ENCODE measurements around the gene SEC22C.

The SEC22C gene

DNA sequence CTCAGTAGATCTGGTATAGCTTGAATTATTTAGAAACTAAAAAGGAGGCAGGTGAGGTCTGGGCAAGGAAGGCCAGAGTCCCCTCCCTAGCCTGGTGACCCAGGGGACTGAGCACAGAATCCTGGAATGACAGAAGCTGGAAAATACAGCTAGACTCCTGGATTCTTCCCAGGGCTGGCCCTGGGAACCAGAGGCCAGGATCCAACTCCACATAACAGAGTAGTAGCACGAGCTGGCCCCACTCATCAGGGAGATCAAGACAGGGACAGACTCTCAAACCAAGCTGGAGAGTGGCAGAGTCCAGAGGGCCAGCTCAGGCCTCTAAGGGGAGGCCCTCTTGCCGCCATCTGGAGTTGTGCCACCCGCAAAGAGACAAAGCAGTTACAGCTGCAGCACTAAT lies 68.6 kb downstream of the SEC22C start:
- no peak for DNase-seq (ENCODE audit: low spot score)

DNA sequence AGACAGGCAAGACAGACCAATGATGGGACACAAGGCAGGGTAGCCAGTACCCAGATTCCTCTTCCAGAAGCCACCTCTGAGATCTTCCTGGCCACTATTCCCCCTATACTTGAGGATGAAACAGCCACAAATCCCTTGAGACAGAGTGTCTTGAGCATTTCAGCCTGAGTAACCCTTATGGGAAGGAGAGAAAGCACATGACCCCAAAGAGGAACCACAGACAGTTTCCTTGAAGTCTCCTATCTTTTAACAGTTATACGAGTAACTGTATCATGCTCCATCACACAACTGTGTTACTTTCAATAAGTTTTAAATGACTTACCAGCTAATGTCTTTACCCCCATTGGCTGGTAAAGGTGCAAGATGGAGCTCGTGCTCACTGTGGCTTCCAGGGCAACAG lies 70.0 kb downstream of the SEC22C start:
- no peak for DNase-seq (ENCODE audit: low spot score)

DNA sequence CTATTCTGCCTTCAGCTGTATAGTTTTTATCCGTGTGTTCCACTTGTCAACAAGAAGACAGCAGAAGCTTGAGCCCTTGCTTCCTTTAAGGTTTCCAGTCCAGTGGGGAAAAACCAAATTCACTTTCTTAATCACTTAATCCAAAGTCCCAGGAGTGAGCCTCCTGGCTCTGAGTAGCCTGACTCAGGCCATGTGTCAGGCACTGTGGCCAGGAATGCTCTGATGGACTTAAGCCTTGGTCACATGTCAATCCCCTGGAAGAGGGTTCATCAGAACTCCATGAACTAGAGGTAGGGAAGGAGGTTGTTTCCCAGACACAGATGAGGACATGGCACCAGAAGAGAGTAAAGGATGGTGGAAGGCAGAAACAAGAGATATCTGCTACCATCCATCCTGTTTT lies 70.6 kb downstream of the SEC22C start:
- DNase-seq (ENCODE audit: low spot score), result no peak

DNA sequence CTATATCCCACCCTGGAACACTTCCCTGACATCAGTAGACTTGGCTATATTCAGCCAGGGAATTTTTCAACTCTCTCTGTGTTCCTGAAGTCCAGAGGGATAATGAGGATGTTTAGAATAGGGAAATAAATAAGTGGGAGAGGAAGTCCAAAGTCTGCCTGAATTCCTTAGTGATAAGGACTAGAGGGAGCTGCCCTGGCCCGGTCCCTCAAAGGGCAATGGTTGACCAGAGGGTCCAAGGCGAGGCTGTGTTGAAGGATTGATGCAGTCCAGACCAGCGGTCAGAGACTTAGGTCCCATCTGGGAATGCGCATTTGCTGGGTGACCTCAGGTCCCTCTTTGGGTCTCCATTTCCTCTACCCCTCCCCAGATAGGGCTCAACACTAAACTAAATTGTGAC lies 71.4 kb downstream of the SEC22C start:
- DNase-seq (ENCODE audit: low spot score), result peak; percentile 37

DNA sequence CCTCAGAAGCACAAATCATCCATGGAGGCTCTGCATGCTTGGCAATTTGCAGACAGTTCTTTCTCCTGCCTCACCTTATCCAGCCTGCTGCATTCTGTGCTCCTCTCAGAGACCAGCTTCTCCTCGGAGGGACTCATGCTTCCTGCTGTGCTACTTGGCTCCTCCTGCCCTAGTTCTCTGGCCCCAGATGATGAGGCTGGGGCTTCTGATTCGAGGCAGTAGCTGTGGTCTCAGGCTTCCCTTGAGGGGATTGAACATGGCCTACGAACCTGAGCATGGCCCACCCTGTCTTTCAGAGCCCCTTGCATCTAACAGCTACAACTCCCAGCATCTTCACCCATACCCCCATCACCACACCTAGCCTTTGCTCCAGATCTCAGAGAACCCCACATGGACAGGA lies 72.7 kb downstream of the SEC22C start:
- no peak for DNase-seq (ENCODE audit: low spot score)

DNA sequence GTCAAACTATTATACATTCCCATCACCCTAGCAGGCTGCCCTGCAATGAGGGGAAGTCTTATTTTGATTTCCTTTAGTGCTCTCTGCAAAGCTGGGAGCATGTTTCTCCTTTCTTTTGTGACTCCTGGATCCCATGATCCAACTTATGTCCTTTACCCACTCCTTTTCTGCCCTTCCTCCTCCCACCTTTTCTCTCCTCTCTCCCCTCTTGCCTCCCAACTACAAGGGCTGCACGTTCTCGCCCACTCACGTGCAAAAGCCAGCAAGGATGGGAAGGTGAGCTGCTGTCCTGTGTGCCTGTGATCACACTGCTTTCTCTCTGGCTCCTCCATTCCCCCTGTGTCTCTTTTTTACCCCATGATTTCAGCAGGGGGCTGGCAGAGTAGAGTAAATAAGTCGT lies 73.2 kb downstream of the SEC22C start:
- DNase-seq (ENCODE audit: low spot score), result no peak

DNA sequence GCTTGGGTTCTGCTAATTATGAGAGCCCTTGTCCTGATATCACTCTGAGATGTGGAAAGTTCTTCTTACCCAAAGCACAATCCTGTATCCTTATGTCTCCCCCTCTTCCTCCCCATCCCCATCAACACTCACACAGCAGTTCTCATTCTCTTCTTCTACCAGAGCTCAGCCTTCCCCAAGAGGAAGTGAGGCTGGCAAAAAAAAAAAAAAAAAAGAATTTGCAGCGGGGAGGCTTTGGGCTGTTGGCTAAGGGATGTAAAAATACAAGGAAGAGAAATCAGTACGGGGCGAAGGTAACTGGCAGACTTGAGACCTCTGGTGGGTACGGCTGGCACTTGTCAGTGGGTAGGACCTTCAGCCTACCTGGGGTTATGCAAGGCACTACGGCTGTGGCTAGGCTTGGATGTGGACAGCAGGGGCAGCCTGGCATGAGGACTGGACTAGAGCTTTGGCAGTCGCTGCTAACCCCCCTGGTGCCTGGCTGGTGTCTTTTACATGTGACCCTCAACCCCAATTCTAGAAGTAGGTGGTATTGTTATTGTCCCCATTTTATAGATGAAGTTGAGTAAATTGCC lies 73.9 kb downstream of the SEC22C start:
- no peak for DNase-seq (ENCODE audit: low spot score)

DNA sequence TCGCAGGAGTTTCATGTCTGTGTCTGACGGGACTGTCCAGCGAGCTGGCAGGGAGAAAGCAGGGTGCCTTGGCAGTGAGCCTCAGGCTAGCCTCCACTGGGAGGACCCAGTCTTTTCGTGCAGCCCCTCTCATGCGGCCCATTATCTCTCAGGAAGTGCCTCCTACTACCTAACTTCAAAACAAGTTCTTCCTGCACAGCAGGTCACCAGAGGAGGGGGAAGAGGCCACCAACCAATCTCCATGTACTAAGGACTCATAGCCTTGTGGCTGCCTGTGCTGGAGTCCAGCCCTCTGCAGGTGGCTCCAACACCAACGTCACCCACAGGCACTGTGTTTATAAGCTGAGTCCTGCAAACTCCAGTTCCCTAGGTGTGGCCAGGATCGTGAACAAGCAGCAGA lies 74.5 kb downstream of the SEC22C start:
- no peak for DNase-seq (ENCODE audit: low spot score)

DNA sequence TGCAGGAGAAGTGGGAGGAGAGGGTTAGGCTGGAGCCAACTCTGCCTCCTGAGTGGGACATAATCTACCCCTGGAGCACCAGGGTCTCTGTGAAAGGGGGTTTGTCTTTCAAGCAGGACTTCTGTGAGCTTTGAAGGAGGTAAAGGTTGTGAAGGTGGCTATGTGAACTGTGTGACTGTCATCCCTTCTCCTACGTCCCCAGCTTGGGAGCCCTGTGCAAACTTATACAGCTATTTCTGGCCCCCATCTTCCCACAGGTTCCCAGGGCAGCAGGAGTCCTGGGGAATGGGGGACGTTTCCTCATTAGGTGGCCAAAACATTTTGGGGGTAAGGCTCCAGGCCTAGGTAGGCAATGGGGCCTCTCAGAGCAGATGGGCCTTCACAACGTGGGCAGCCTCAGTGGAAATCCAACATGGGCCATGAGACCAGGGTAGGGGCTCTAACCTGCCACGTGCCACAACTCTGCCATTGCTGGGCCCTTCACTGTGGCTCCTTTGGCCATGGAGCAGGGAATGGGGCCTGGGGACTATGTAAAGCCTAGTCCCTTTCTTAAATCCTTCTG lies 75.8 kb downstream of the SEC22C start:
- no peak for DNase-seq (ENCODE audit: low spot score)

DNA sequence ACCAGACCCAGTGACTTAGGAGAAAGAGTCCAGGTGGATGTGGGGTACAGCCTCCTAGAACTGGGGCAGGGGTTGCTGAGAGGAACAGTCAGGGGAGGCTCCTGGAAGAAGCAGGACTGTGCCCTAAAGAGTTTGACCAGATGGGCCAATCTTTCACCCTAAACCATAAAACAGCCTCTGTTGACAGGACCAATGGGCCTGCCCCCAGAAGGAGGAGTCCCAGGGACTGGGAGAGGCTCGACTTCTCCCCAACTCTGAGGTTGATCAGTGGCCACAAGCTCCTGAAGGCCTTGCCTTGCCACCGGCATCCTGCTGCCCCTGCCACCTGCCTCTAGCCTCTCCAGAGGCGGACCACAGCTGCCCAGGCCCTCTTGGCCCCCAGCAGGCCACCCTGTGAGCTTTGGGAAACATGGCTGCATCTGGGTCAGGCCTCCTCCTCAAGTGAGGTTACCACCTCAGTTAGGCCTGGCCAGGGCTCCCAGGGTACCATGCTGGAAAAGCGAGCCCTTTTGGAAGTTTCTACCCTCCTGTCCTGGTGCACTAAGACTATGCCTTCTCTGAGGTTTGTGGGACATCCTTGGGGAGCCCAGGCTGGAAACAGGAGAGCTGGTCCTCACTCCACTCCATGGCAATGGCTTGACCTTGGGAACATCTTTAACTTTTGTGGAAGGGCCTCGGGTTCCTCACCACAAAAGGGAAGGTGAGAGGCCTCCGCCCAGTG lies 76.5 kb downstream of the SEC22C start:
- no peak for DNase-seq (ENCODE audit: low spot score)

DNA sequence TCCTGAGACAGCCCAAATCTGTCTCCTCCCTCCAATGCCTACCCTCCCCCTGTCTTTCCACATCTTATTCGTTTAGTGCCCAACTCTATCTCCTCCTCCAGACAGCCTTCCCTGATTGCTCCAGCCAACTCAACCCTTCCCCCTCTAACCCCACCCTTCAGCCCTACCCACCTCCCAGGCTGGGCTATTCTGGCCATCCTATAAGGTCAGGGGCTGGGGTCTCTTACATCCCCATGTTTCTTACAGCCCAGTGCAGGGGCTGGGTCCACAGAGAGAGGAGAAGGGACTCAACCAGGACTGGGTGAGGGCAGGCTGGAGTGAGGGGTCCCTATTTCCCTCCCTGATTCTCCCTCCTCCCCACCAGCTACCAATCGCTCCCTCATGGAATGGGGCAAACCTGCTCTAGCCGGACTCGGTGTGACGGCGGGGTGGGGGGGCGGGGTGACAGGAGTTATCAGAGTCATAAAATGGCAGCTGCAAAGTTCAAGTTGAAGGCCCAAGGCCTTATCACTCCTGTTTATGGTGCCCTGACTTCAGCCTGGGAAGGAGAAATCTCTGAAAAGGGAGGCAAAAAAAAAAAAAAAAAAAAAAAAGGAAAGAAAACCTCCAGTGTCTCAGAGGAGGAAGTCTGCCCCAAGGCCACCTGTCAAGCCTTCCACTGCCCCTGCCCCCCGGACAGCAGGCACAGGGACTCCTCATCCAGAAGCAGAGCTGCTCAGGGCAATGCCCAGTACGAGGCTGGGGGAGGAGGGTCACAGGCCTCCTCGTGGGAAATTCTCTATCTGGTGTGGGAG lies 77.2 kb downstream of the SEC22C start:
- DNase-seq (ENCODE audit: low spot score), result no peak

DNA sequence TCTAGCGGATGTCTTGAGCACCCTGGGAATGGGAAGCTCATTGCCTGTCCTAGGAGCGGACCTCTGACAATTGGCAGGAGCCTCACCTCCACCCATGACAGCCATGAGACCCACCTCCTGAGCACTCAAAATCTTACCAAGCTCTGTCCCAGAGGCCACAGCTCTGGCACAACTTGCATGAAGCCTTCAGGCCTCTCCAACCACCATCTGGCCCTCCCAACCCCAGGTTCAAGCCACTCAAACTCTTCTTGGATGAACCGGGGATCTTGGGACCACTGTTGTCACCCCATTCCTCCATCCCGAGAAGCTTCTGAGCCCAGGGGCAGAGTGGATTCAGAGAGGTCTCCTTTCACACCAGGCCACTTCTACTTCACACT lies 77.8 kb downstream of the SEC22C start:
- DNase-seq (ENCODE audit: low spot score), result no peak

DNA sequence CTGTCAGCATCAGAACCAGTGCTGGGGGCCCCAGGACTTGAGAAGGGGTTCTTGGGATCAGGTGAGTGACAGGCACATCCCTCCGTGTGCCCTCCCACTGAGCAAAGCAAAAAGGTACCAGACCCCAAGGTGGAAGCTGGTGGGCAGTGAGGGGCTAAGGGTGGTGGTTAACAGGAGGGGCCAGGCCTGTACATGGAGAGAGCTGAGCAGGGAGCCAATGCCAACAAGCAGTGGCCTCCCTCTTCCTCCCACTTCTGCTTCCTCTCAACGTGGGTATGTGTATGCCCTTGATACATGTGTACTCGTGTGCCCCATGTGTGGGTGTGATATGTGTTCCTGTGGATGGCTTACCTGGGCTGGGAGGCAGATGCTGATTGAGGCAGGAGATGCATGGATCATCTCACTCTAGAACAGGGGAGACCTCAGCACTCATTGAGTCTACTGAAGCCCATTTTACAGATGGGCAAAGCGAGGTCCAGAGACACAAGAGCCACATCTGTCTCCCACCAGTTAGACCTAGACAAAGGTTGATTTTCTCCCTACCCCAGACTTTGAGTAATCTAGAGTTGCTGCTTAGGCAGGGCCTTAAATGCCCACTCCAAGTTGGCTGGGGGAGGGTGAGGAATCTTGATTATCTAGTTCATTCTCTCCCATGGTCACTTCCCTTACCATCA lies 78.4 kb downstream of the SEC22C start:
- DNase-seq (ENCODE audit: low spot score), result no peak

DNA sequence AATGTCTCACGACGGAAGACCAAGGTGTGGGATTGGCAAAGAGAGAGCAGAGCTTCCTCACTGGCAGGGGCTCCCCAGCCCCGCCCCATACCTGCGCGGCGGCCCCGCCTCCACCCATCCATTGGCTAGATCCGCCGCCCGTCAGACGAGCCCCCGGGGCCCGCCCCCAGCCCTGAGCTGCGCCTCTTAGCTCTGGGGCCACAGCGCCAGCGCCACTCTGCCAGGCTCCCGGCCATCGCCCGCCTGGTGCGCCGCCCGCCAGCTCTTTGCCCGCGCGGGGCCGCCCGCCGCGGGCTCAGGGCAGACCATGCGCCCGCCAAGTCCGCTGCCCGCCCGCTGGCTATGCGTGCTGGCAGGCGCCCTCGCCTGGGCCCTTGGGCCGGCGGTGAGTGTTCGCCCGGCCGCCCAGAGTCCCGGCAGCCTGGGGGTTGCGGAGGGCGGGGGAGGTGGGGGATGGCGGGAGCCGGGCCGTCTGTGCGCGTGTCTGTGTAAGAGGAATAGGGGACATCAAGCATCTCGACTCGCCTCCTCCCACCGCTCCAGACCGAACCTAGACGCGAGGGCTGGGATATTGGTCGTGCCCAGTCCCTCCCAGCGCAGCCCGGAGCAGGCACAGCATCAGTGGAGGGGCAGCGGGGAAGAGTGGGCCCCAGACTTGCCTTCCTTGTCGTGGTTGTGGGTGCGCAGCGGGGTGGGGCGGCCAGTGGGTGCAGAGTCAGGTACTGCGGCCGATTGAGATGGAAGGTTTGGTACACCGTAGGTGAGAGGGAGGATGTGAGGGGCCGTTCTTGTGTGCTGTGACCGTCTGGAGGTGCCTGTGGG lies 79.1 kb downstream of the SEC22C start, which contains the start of gene VIPR1:
VIPR1 (plus strand) TSS at position 215 of the 822 bp plus-strand sequence; CDS start at position 308, 93 bp downstream.
- DNase-seq (ENCODE audit: low spot score), result peak; percentile 93

DNA sequence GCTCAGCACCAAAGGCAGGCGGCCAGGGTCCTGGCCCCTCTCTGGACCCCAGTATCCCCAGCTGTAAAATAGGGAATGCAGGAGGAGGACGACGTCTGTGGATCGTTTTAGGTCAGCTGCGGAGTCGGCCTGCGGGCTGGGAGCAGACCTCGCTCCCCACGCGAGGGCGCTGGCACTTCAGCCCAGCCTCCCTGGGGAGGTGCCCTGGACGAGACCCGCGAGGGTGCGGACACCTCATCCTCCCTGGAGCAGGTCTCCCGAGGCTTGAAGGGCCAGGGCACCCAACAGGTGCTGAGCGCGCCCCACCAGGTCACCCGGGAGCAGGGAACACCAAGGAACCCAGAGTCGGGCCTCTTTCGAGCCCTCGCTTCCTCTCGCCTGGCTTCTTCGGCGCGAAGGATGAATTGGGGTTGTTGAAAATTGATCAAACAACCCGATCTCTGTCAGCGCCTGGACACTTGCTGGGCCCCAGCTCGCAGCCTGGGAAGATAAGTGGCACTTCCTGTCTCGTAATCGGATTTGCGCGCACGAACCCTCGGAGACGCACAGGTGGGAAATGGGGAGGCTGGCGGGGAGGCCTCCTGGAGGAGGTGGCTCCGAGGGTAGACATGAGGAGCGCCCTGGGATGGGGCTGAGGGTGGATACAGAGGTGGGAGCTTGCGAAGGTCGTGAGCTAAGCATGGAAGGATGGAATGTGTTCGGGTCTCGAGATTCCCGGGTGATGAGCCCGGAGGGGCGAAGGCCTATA lies 79.9 kb downstream of the SEC22C start:
- peak; percentile 77 for DNase-seq (ENCODE audit: low spot score)

DNA sequence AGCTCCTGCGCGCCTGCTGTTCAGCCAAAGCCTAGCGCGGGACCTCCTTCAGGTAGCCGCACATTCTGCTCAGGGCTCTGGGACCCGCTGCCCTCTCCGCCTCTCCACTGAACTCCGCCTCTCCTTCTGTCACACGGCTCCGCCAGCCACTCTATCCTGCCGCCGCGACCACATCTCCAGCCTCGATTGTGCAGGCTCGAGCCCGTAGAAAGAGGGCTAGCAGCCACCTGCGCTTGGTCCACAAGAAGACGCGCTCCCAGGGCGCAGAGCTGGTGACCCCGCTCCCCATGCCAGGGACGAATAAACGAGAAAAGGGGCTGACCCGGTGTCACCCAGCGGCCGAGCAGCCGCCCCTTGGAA lies 80.5 kb downstream of the SEC22C start:
- peak; percentile 44 for DNase-seq (ENCODE audit: low spot score)

DNA sequence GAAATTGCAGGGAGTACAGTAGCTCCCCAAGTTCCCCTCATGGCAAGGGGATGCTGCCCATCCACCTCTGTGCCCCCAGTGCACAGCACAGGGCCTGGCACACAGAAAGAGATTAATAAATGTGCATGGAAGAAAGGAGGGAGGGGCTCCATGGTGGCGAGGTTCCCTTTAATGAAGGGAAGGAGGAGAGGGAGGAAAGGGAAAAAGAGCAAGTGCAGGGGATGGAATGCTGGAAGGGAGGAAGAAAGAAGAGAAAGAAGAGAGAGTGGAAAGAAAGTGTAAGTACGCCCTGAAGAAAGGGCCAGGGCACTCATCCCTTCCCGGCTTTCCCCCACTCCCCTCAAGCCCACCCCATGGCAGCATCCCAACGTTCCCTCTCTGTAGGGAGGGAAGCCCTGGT lies 80.9 kb downstream of the SEC22C start:
- no peak for DNase-seq (ENCODE audit: low spot score)

DNA sequence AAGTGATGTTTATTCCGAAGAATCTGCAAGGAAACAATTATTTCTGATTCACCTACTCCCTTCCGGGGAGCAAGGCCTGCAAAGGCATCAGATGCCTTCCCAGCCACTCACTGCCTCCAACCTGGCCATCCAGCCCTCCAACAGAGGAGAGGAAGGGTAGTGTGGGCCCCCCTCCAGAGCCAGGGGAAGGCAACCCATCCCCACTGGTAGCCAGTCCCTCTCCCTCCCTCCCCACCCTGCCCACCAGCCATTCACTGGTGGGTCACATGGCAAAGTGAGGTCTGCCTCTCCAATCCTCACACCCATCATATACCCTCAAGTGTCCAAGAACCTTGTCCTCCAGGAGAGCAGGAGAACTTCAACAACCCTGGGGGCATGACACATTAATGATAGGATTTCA lies 81.7 kb downstream of the SEC22C start:
- DNase-seq (ENCODE audit: low spot score), result no peak

DNA sequence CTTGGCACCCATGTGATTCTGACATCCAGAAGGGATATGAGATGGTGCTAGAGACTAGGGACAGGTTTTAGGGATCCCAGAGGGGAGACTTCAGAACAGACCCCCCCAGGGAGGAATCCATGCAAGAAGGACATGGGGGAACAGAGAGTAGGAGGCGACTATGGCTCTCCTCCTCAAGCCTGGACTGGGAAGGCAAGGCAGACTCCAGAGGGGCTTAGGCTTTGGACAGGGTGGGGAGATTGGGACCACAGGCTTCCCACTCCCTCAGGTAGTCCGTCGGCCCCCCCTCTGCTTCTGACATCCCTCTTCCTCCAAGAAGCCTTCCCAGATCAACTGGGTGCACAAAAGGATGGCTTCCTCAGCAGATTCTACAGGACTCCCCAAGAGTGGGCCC lies 82.3 kb downstream of the SEC22C start:
- no peak for DNase-seq (ENCODE audit: low spot score)

DNA sequence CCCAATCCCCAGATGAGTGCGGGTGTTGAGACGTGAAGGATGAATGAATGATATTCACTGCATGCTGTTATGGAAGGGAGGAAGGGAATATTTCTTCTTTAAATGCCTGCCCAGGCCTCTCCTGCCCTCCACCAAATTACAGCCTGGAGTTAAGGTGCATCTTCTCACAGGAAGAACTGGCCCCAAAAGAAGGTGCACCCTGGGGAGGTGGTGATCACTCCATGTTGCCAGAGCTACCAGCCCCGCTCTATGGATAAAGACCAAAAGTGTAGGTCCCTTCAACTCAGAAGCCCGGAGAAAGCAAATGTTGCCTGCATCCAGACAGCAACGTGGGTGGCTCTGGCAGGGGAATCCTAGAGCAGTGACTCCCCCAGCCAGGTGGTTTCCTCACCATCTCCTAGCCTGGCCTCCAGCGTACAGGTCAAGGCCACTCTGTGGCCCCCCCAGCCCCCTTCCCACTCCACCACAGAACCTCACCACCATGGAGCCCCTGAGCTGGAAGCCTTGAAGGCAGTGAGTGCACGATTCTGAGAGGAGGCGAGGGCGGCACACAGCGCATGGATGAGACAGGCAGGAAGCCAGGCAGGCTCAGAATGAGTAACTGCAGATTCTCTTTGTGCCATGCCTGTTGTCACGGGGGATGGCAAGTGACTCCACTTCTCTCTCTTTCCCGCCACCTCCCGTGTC lies 82.8 kb downstream of the SEC22C start:
- no peak for DNase-seq (ENCODE audit: low spot score)
